SK-N-SH (cell line): ENCODE data around the gene CHKB.
A peak's percentile ranks its signal among the peaks of the same experiment; 100 is the strongest.

Source experiments
- JUND ChIP-seq: IDR thresholded peaks from 2 replicates; pipeline ENCODE4 v1.4.0; 2012
- MXI1 ChIP-seq: IDR thresholded peaks from 2 replicates; pipeline ENCODE4 v1.6.1; 2012; ENCODE audit warnings: mild to moderate bottlenecking, low read depth, low read length, improper control_type of control experiment
- POLR2AphosphoS5 ChIP-seq: IDR thresholded peaks from 2 replicates; pipeline ENCODE4 v1.6.1; 2012; ENCODE audit warnings: low read depth, low read length
- RAD21 ChIP-seq: IDR thresholded peaks from 2 replicates; pipeline ENCODE4 v1.6.1; 2012; ENCODE audit warnings: mild to moderate bottlenecking, low read length
- TAF1 ChIP-seq: IDR thresholded peaks from 2 replicates; pipeline ENCODE4 v1.6.1; 2012; ENCODE audit warnings: low read depth, mild to moderate bottlenecking, low read length, moderate library complexity, borderline replicate concordance
- YY1 ChIP-seq: IDR thresholded peaks from 2 replicates; pipeline ENCODE4 v1.4.0; 2012; ENCODE audit warnings: low read depth, mild to moderate bottlenecking
- TF ChIP-seq, protein P1 (sequence below): fragments of 200-600 bp; sonication (generic); IDR thresholded peaks from 2 replicates; pipeline ENCODE4 v1.6.1; 2017; ENCODE audit warnings: antibody characterized with exemption, mild to moderate bottlenecking, moderate library complexity
- TF ChIP-seq, protein P2 (sequence below): IDR thresholded peaks from 2 replicates; pipeline ENCODE4 v1.4.0; 2012; ENCODE audit warnings: low read depth, borderline replicate concordance
- TF ChIP-seq, protein P3 (sequence below): IDR thresholded peaks from 2 replicates; pipeline ENCODE4; 2012
- TF ChIP-seq, protein P4 (sequence below): IDR thresholded peaks from 2 replicates; pipeline ENCODE4 v1.6.1; 2012; ENCODE audit warnings: mild to moderate bottlenecking, low read depth, low read length, moderate library complexity

DNA sequence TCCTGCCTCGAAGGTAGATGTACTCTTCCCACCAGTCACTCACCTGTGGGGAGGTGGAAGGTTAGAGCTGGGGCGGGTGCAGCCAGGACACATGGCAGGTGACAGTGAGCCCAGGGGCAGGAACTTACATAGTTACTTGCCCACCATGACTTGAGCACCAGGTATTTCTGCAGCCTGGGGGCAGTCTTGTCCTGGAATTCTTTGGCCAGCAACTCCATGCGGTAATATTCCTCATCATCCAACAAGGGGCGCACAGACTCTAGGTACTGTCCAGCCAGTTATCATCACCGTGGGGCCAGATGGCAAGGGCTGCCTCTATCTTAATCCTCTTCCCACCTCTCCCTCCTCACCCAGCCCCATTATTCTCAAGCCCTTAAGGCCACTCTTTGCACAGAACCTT, 6.6 kb downstream of the CHKB start:
- TF ChIP-seq, protein P1, sequence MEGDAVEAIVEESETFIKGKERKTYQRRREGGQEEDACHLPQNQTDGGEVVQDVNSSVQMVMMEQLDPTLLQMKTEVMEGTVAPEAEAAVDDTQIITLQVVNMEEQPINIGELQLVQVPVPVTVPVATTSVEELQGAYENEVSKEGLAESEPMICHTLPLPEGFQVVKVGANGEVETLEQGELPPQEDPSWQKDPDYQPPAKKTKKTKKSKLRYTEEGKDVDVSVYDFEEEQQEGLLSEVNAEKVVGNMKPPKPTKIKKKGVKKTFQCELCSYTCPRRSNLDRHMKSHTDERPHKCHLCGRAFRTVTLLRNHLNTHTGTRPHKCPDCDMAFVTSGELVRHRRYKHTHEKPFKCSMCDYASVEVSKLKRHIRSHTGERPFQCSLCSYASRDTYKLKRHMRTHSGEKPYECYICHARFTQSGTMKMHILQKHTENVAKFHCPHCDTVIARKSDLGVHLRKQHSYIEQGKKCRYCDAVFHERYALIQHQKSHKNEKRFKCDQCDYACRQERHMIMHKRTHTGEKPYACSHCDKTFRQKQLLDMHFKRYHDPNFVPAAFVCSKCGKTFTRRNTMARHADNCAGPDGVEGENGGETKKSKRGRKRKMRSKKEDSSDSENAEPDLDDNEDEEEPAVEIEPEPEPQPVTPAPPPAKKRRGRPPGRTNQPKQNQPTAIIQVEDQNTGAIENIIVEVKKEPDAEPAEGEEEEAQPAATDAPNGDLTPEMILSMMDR, result peak; percentile 42
- peak; percentile 63 for TF ChIP-seq RAD21
- TF ChIP-seq JUND, result no peak
- no peak for TF ChIP-seq YY1
- no peak for TF ChIP-seq POLR2AphosphoS5
- TF ChIP-seq, protein P2, sequence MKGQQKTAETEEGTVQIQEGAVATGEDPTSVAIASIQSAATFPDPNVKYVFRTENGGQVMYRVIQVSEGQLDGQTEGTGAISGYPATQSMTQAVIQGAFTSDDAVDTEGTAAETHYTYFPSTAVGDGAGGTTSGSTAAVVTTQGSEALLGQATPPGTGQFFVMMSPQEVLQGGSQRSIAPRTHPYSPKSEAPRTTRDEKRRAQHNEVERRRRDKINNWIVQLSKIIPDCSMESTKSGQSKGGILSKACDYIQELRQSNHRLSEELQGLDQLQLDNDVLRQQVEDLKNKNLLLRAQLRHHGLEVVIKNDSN, result no peak
- TF ChIP-seq, protein P3, sequence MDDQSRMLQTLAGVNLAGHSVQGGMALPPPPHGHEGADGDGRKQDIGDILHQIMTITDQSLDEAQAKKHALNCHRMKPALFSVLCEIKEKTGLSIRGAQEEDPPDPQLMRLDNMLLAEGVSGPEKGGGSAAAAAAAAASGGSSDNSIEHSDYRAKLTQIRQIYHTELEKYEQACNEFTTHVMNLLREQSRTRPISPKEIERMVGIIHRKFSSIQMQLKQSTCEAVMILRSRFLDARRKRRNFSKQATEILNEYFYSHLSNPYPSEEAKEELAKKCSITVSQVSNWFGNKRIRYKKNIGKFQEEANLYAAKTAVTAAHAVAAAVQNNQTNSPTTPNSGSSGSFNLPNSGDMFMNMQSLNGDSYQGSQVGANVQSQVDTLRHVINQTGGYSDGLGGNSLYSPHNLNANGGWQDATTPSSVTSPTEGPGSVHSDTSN, result no peak
- TF ChIP-seq, protein P4, sequence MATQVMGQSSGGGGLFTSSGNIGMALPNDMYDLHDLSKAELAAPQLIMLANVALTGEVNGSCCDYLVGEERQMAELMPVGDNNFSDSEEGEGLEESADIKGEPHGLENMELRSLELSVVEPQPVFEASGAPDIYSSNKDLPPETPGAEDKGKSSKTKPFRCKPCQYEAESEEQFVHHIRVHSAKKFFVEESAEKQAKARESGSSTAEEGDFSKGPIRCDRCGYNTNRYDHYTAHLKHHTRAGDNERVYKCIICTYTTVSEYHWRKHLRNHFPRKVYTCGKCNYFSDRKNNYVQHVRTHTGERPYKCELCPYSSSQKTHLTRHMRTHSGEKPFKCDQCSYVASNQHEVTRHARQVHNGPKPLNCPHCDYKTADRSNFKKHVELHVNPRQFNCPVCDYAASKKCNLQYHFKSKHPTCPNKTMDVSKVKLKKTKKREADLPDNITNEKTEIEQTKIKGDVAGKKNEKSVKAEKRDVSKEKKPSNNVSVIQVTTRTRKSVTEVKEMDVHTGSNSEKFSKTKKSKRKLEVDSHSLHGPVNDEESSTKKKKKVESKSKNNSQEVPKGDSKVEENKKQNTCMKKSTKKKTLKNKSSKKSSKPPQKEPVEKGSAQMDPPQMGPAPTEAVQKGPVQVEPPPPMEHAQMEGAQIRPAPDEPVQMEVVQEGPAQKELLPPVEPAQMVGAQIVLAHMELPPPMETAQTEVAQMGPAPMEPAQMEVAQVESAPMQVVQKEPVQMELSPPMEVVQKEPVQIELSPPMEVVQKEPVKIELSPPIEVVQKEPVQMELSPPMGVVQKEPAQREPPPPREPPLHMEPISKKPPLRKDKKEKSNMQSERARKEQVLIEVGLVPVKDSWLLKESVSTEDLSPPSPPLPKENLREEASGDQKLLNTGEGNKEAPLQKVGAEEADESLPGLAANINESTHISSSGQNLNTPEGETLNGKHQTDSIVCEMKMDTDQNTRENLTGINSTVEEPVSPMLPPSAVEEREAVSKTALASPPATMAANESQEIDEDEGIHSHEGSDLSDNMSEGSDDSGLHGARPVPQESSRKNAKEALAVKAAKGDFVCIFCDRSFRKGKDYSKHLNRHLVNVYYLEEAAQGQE, result no peak
- no peak for TF ChIP-seq MXI1
- no peak for TF ChIP-seq TAF1
